ENCODE measurements around the gene CCL7. TPM values are rescaled to one million over a fixed set of nuclear protein-coding genes. Genes with fewer than 3 reads are reported as not detected.

Gene CCL7
- total and polyA plus RNA-seq, 7 donors = 0.05 to 2.7 (median 0.47) TPM; not detected in 3

- 59 to 86% (median 70%) methylated on average over 2 of the region's 2 CpGs for WGBS, 3 donors
- no peaks in the 10 kb centered on the region for H3K9me3 ChIP-seq
- DNase-seq (no peak), ATAC-seq (no peak)
- H3K4me1 ChIP-seq = no peaks in the 10 kb centered on the region
- no peaks in the 10 kb centered on the region for H3K27me3 ChIP-seq (ENCODE audit: insufficient read depth in 3 of 3, low read length in 2 of 3)
- no peak for TF ChIP-seq CTCF (IDR thresholded peaks at IDR 0.05)
- intact Hi-C loops (cut with DNase I) = no loop called here
- no peak overlapping the region for H3K27ac ChIP-seq
- H3K36me3 ChIP-seq (ENCODE audit: insufficient read depth in 1 of 2, low read depth in 1 of 2) = no peaks in the 10 kb centered on the region
- H3K4me3 ChIP-seq = no peak overlapping the region
Observed at GRCh38 chr17:34301986-34302385, 32.0 kb downstream of the CCL7 start.

GRCh38 chr17:34302636-34303035 is 32.6 kb downstream of the CCL7 start:
- ATAC-seq (no peak), DNase-seq (no peak)
- intact Hi-C loops (cut with DNase I) = no loop called here
- no peak for TF ChIP-seq CTCF (IDR thresholded peaks at IDR 0.05)
- H3K4me3 ChIP-seq = no peak overlapping the region
- H3K9me3 ChIP-seq = no peaks in the 10 kb centered on the region
- WGBS, 3 donors = 85 to 95% (median 86%) methylated on average over 1 of the region's 1 CpG
- no peaks in the 10 kb centered on the region for H3K36me3 ChIP-seq (ENCODE audit: insufficient read depth in 1 of 2, low read depth in 1 of 2)
- H3K4me1 ChIP-seq = no peaks in the 10 kb centered on the region
- H3K27ac ChIP-seq = no peak overlapping the region
- no peaks in the 10 kb centered on the region for H3K27me3 ChIP-seq (ENCODE audit: insufficient read depth in 3 of 3, low read length in 2 of 3)

GRCh38 chr17:34303606-34304005 is 33.6 kb downstream of the CCL7 start:
- Histone ChIP-seq H3K27me3 (ENCODE audit: insufficient read depth in 3 of 3, low read length in 2 of 3) (no peaks in the 10 kb centered on the region), H3K36me3 (ENCODE audit: insufficient read depth in 1 of 2, low read depth in 1 of 2) (no peaks in the 10 kb centered on the region), H3K27ac (no peak overlapping the region), H3K9me3 (no peaks in the 10 kb centered on the region), H3K4me1 (peaks cover 3% of the 10 kb centered on the region), H3K4me3 (no peak overlapping the region)
- DNase-seq (no peak), ATAC-seq (no peak)
- TF ChIP-seq CTCF (IDR thresholded peaks at IDR 0.05) = no peak
- 95 to 100% (median 96%) methylated on average over 2 of the region's 2 CpGs for WGBS, 3 donors
- intact Hi-C loops (cut with DNase I) = no loop called here

GRCh38 chr17:34305061-34305460 is 35.0 kb downstream of the CCL7 start:
- ATAC-seq (no peak), DNase-seq (no peak)
- 93 to 98% (median 94%) methylated on average over 4 of the region's 4 CpGs for WGBS, 3 donors
- TF ChIP-seq CTCF (IDR thresholded peaks at IDR 0.05) = no peak
- intact Hi-C loops (cut with DNase I) = loop anchor here in 1 of 2 donors (5.0 kb wide), 1 partner anchor 103 kb away; no protein-coding TSS in a partner anchor
- no peaks in the 10 kb centered on the region for H3K36me3 ChIP-seq (ENCODE audit: insufficient read depth in 1 of 2, low read depth in 1 of 2)
- H3K27ac ChIP-seq = no peak overlapping the region
- no peaks in the 10 kb centered on the region for H3K9me3 ChIP-seq
- no peaks in the 10 kb centered on the region for H3K27me3 ChIP-seq (ENCODE audit: insufficient read depth in 3 of 3, low read length in 2 of 3)
- peaks cover 3% of the 10 kb centered on the region for H3K4me1 ChIP-seq
- no peak overlapping the region for H3K4me3 ChIP-seq

GRCh38 chr17:34305606-34306005 is 35.6 kb downstream of the CCL7 start:
- Histone ChIP-seq H3K4me1 (peaks cover 3% of the 10 kb centered on the region), H3K27ac (no peak overlapping the region), H3K27me3 (ENCODE audit: insufficient read depth in 3 of 3, low read length in 2 of 3) (no peaks in the 10 kb centered on the region), H3K36me3 (ENCODE audit: insufficient read depth in 1 of 2, low read depth in 1 of 2) (no peaks in the 10 kb centered on the region), H3K9me3 (no peaks in the 10 kb centered on the region), H3K4me3 (no peak overlapping the region)
- DNase-seq (no peak), ATAC-seq (no peak)
- TF ChIP-seq CTCF (IDR thresholded peaks at IDR 0.05) = no peak
- intact Hi-C loops (cut with DNase I) = loop anchor here (1.0 to 5.0 kb wide), 2 partner anchors 103 to 105 kb away; no protein-coding TSS in a partner anchor

All from psoas muscle (tissue), 8 donors.